Astrocyte of the hippocampus (primary cell): ENCODE measurements around the gene CDK17.

ENCODE experiments used
- DNase-seq: peaks from one replicate; pipeline ENCODE4 v3.0.0; 2011; ENCODE audit warnings: low read depth, low spot score

The CDK17 gene

GRCh38 chr12:96266238-96266637, 134.0 kb downstream of the CDK17 start:
- DNase-seq, result no peak

GRCh38 chr12:96265836-96266235, 134.4 kb downstream of the CDK17 start:
- no peak for DNase-seq

- no peak for DNase-seq
These were observed 134.8 kb downstream of the CDK17 start for GRCh38 chr12:96265400-96265799.

- no peak for DNase-seq
These were observed 136.8 kb downstream of the CDK17 start for GRCh38 chr12:96263449-96263902.

- no peak for DNase-seq
These were observed 138.7 kb downstream of the CDK17 start for GRCh38 chr12:96261557-96261956.

- DNase-seq, result no peak
These were observed 139.6 kb downstream of the CDK17 start for GRCh38 chr12:96260644-96261043.

- DNase-seq, result no peak
These were observed 140.0 kb downstream of the CDK17 start for GRCh38 chr12:96260231-96260630.

- peak; percentile 95 for DNase-seq
These were observed 141.9 kb downstream of the CDK17 start for GRCh38 chr12:96258104-96258961.

- no peak for DNase-seq
These were observed 142.6 kb downstream of the CDK17 start for GRCh38 chr12:96257550-96258103.

- no peak for DNase-seq
These were observed 143.4 kb downstream of the CDK17 start for GRCh38 chr12:96256672-96257361.

GRCh38 chr12:96255077-96255476, 145.2 kb downstream of the CDK17 start:
- no peak for DNase-seq

- DNase-seq, result no peak
These were observed 150.0 kb downstream of the CDK17 start for GRCh38 chr12:96250119-96250685.

- DNase-seq, result no peak
These were observed 150.8 kb downstream of the CDK17 start for GRCh38 chr12:96249196-96250118.

GRCh38 chr12:96248136-96248931, 151.9 kb downstream of the CDK17 start:
- DNase-seq, result no peak

- DNase-seq, result no peak
These were observed 152.7 kb downstream of the CDK17 start for GRCh38 chr12:96247563-96247962.

- DNase-seq, result no peak
These were observed 153.2 kb downstream of the CDK17 start for GRCh38 chr12:96246926-96247505.

- no peak for DNase-seq
These were observed 155.4 kb downstream of the CDK17 start for GRCh38 chr12:96244826-96245225.

GRCh38 chr12:96242597-96242996, 157.6 kb downstream of the CDK17 start:
- DNase-seq, result no peak

GRCh38 chr12:96241846-96242256, 158.4 kb downstream of the CDK17 start:
- peak; percentile 46 for DNase-seq

- DNase-seq, result no peak
These were observed 158.8 kb downstream of the CDK17 start for GRCh38 chr12:96241431-96241830.
